H1 (cell line): Measurements from ENCODE around the gene NSD2. TPM values are rescaled to one million over a fixed set of nuclear protein-coding genes. Genes with fewer than 3 reads are reported as not detected.
"Not testable (repeated sequence)": the region's sequence is repeated elsewhere in the genome, so short reads cannot be mapped to it uniquely, and the experiment has no call there.

Experiments used
- CTCF ChIA-PET: fragments of 300-600 bp; sonication (Branson Sonifier 250); formaldehyde crosslinking; loops from one replicate; lab custom pipeline; 2021; ENCODE audit not compliant: partially characterized antibody; lab: Charles Lee
- POLR2A ChIA-PET: fragments of 300-600 bp; sonication (Branson Sonifier 250); formaldehyde crosslinking; loops from one replicate; lab custom pipeline; 2021; ENCODE audit warnings: inconsistent platforms; ENCODE audit not compliant: partially characterized antibody; lab: Charles Lee
- DNase-seq, 2 experiments: peaks; one replicate each; pipeline versions ENCODE4 v3.0.0 to v3.0.0-alpha.2; 2010 to 2022; ENCODE audit warnings: low spot score in 2 of 2, low read depth in 1 of 2, mixed read lengths in 1 of 2
- FAIRE-seq: peaks from 2 replicates; lab custom pipeline; 2011; peaks lifted over from hg19 to GRCh38; lab: Jason Lieb, UNC
- H2AFZ ChIP-seq: 2 replicates; pipeline ENCODE4 v1.8.1; 2012; ENCODE audit warnings: low read length, inconsistent platforms
- H2AK5ac ChIP-seq: 2 replicates; pipeline ENCODE4 v1.6.1; 2013; ENCODE audit warnings: low read depth, low read length
- H2BK120ac ChIP-seq: replicated peaks from 2 replicates; pipeline ENCODE3; 2013; ENCODE audit warnings: low read depth, low read length, inconsistent platforms
- H2BK12ac ChIP-seq: 2 replicates; pipeline ENCODE4 v1.6.1; 2013; ENCODE audit warnings: low read depth, low read length
- H2BK15ac ChIP-seq: 2 replicates; pipeline ENCODE4 v1.6.1; 2013; ENCODE audit warnings: low read length
- H2BK20ac ChIP-seq: 2 replicates; pipeline ENCODE4 v1.6.1; 2013; ENCODE audit warnings: low read length
- H2BK5ac ChIP-seq: 2 replicates; pipeline ENCODE4 v1.6.1; 2013; ENCODE audit warnings: low read depth, low read length
- H3K14ac ChIP-seq: 2 replicates; pipeline ENCODE4 v1.6.1; 2013; ENCODE audit warnings: inconsistent platforms; ENCODE audit not compliant: insufficient read length
- H3K18ac ChIP-seq: 2 replicates; pipeline ENCODE4 v1.6.1; 2013; ENCODE audit warnings: low read length; ENCODE audit errors: extremely low read depth
- H3K23ac ChIP-seq: 2 replicates; pipeline ENCODE4 v1.6.1; 2013; ENCODE audit warnings: inconsistent platforms; ENCODE audit not compliant: insufficient read length
- H3K23me2 ChIP-seq: 2 replicates; pipeline ENCODE4 v1.6.1; 2013; ENCODE audit warnings: low read depth, low read length
- H3K27ac ChIP-seq: 2 replicates; pipeline ENCODE4 v1.6.1; 2011; ENCODE audit warnings: low read depth, low read length, inconsistent platforms
- H3K27me3 ChIP-seq, 4 experiments: replicated peaks in 1 of 4; 1 replicate in 1 of 4; 2 replicates in 3 of 4; pipeline versions ENCODE4 v1.6.1 to v1.8.1; 2011 to 2013; ENCODE audit warnings: low read length in 3 of 4, mild to moderate bottlenecking in 3 of 4, inconsistent platforms in 2 of 4, mixed read lengths in 2 of 4, moderate library complexity in 1 of 4; ENCODE audit not compliant: control insufficient read depth in 3 of 4, insufficient read depth in 3 of 4; ENCODE audit errors: extremely low read depth in 1 of 4
- H3K36me3 ChIP-seq, 4 experiments: 2 replicates each; pipeline versions ENCODE4 v1.6.1 to v1.8.1; 2011 to 2013; ENCODE audit warnings: mild to moderate bottlenecking in 4 of 4, low read length in 3 of 4, moderate library complexity in 2 of 4, control low read depth in 1 of 4, inconsistent platforms in 1 of 4; ENCODE audit not compliant: insufficient read depth in 4 of 4, control insufficient read depth in 2 of 4
- H3K4ac ChIP-seq: replicated peaks from 2 replicates; pipeline ENCODE3; 2013; ENCODE audit warnings: low read length, low read depth, mixed read lengths, inconsistent platforms; ENCODE audit not compliant: insufficient read length
- H3K4me1 ChIP-seq, 4 experiments: replicated peaks in 1 of 4; 1 replicate in 1 of 4; 2 replicates in 3 of 4; pipeline versions ENCODE4 v1.6.1 to v1.8.1; 2011 to 2013; ENCODE audit warnings: low read length in 3 of 4, inconsistent platforms in 2 of 4, mixed read lengths in 1 of 4; ENCODE audit not compliant: insufficient read depth in 4 of 4, control insufficient read depth in 3 of 4
- H3K4me2 ChIP-seq, 2 experiments: 2 replicates each; pipeline versions ENCODE4 v1.6.1 to v1.8.1; 2011 to 2013; ENCODE audit warnings: low read depth in 2 of 2, low read length in 2 of 2, control low read depth in 1 of 2, inconsistent platforms in 1 of 2, mild to moderate bottlenecking in 1 of 2; ENCODE audit not compliant: insufficient read depth in 1 of 2
- H3K4me3 ChIP-seq, 4 experiments: fragments of 200-600, 300-600 bp in 1 of 4; sonication (generic), shearing (Covaris generic), sonication (Bioruptor Twin) in 1 of 4; 2 replicates each; pipeline versions ENCODE4 v1.5.1 to v1.8.1; 2011 to 2016; ENCODE audit warnings: low read length in 4 of 4, low read depth in 3 of 4, control low read depth in 2 of 4, inconsistent platforms in 2 of 4, mild to moderate bottlenecking in 2 of 4, mixed read lengths in 1 of 4, moderate library complexity in 1 of 4; ENCODE audit not compliant: insufficient read depth in 2 of 4; ENCODE audit errors: extremely low read depth in 1 of 4
- H3K56ac ChIP-seq: replicated peaks from 2 replicates; pipeline ENCODE3; 2013; ENCODE audit warnings: low read depth, mild to moderate bottlenecking, mixed read lengths, low read length, inconsistent platforms; ENCODE audit not compliant: insufficient read length
- H3K79me1 ChIP-seq: 2 replicates; pipeline ENCODE4 v1.6.1; 2013; ENCODE audit warnings: low read depth, low read length, control low read depth
- H3K79me2 ChIP-seq, 2 experiments: 2 replicates each; pipeline versions ENCODE4 v1.6.1 to v1.8.1; 2012 to 2013; ENCODE audit warnings: low read length in 2 of 2, mild to moderate bottlenecking in 2 of 2, inconsistent platforms in 1 of 2; ENCODE audit not compliant: insufficient read depth in 2 of 2, control insufficient read depth in 1 of 2
- H3K9ac ChIP-seq, 4 experiments: replicated peaks in 1 of 4; 1 replicate in 1 of 4; 2 replicates in 3 of 4; pipeline versions ENCODE4 v1.6.1 to v1.8.1; 2011 to 2013; ENCODE audit warnings: low read depth in 3 of 4, low read length in 3 of 4, control low read depth in 2 of 4, mild to moderate bottlenecking in 2 of 4, moderate library complexity in 2 of 4, inconsistent platforms in 1 of 4; ENCODE audit errors: extremely low read depth in 1 of 4
- H3K9me3 ChIP-seq, 2 experiments: 2 replicates each; pipeline versions ENCODE4 v1.6.1 to v1.8.1; 2012 to 2013; ENCODE audit warnings: mild to moderate bottlenecking in 2 of 2, moderate library complexity in 2 of 2, control low read depth in 1 of 2, inconsistent platforms in 1 of 2, low read depth in 1 of 2, low read length in 1 of 2, mixed read lengths in 1 of 2; ENCODE audit not compliant: insufficient read depth in 2 of 2
- H4K20me1 ChIP-seq, 2 experiments: replicated peaks in 1 of 2; 2 replicates each; pipeline versions ENCODE3 to v1.8.1; 2011 to 2013; ENCODE audit warnings: inconsistent platforms in 2 of 2, low read length in 2 of 2, mild to moderate bottlenecking in 1 of 2; ENCODE audit not compliant: insufficient read depth in 2 of 2, control insufficient read depth in 1 of 2
- H4K5ac ChIP-seq: 2 replicates; pipeline ENCODE4 v1.6.1; 2013; ENCODE audit warnings: low read length, low read depth, mixed read lengths, inconsistent platforms; ENCODE audit not compliant: insufficient read length
- H4K8ac ChIP-seq: 2 replicates; pipeline ENCODE4 v1.8.0; 2013; ENCODE audit warnings: mild to moderate bottlenecking, moderate library complexity, low read length, inconsistent platforms; ENCODE audit not compliant: insufficient read depth; ENCODE audit errors: extremely low read depth
- H4K91ac ChIP-seq: replicated peaks from 2 replicates; pipeline ENCODE3; 2013; ENCODE audit warnings: low read length, mixed read lengths, inconsistent platforms; ENCODE audit not compliant: insufficient read length
- WGBS, 2 experiments: shearing (Covaris generic) in 1 of 2; methylation state at CpG; one replicate each; pipeline versions ENCODE4 v1.1.6 to v1.1.7; 2013 to 2015; ENCODE audit warnings: low lambda C conversion rate in 2 of 2, mixed read lengths in 2 of 2, inconsistent platforms in 1 of 2, low coverage in 1 of 2, missing lambda C conversion rate in 1 of 2; ENCODE audit not compliant: insufficient replicate concordance in 2 of 2, insufficient coverage in 1 of 2, insufficient read length in 1 of 2; ENCODE audit errors: extremely low coverage in 1 of 2, missing lambda C conversion rate in 1 of 2; 5-methylcytosine and 5-hydroxymethylcytosine counted together
- polyA plus RNA-seq, 7 experiments: library from polyadenylated mRNA; depleted of rRNA in 3 of 7; stranded (reverse) in 5 of 7; unstranded in 2 of 7; fragments of >200 nt in 5 of 7; fragments of 200-250 nt in 2 of 7; gene quantifications; 1 replicate in 5 of 7; 2 replicates in 1 of 7; 4 replicates in 1 of 7; pipeline versions ENCODE4 v1.2.1 to v1.2.3, GENCODE V29; 2011 to 2013; ENCODE audit warnings: missing spikeins in 2 of 7, mixed read lengths in 2 of 7
- total RNA-seq: library from RNA; stranded (reverse); fragmentation: NEBNext Ultra II Directional; extraction: Animal tissue kit (Norgen Biotek cat#: 25700); gene quantifications from 2 replicates; pipeline ENCODE4 v1.2.1, GENCODE V29; 2021

NSD2 gene
- total and polyA plus RNA-seq, 2 of the 8 experiments (the other 6 are each of a cell fraction or from before 2014, with no cell fraction given), result 26.7 to 129 TPM

DNA sequence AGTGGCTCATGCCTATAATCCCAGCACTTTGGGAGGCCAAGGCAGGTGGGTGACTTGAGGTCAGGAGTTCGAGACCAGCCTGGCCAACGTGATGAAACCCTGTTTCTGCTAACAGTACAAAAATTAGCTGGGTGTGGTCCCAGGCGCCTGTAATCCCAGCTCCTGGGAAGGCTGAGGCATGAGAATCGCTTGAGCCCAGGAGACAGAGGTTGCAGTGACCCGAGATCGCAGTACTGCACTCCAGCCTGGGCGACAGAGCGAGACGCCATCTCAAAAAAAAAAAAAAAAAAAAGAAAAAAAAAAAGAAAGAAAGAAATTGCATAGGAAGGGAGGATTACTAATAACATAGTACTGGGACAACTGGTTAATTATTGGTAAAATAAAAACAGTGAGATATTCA is 40.1 kb downstream of the NSD2 start:
- peak overlapping the region; percentile 24 for H3K27ac ChIP-seq
- H3K27me3 ChIP-seq, H4K5ac ChIP-seq, H2BK12ac ChIP-seq, POLR2A ChIA-PET, FAIRE-seq, H2BK20ac ChIP-seq, H3K56ac ChIP-seq, H2AFZ ChIP-seq, H3K23me2 ChIP-seq, H2BK5ac ChIP-seq, H3K18ac ChIP-seq, H3K9ac ChIP-seq, H4K8ac ChIP-seq, H4K20me1 ChIP-seq, H3K23ac ChIP-seq, H2BK120ac ChIP-seq, H3K14ac ChIP-seq, H3K4me2 ChIP-seq, H3K36me3 ChIP-seq, H3K4ac ChIP-seq, H3K9me3 ChIP-seq, H2AK5ac ChIP-seq, H2BK15ac ChIP-seq, H3K4me3 ChIP-seq, DNase-seq, H3K79me1 ChIP-seq, H4K91ac ChIP-seq, H3K4me1 ChIP-seq: not testable (repeated sequence)
- WGBS, 2 experiments, result 92% methylated on average over 4 of the region's 9 CpGs; no CpG with 5 or more reads in 1 of the 2 experiments
- H3K79me2 ChIP-seq, result peaks cover 0 to 22% of the 10 kb centered on the region in 2 experiments; a peak in 2 of 4 replicates
- CTCF ChIA-PET, result interaction anchor here (0.5 to 5.0 kb wide), 24 partner anchors 9 to 162 kb away, joined by 3 to 69 read pairs (median 4); no protein-coding TSS in a partner anchor
